Activated CD8-positive, alpha-beta T cell treated with anti-CD3 and anti-CD28 coated beads, Interleukin-2, amount 10 ng/mL, durations not matched to agents 7 days and 5 days (primary cell): ENCODE measurements around the gene PTPRC. TPM values are rescaled to one million over a fixed set of nuclear protein-coding genes. Genes with fewer than 3 reads are reported as not detected.

ENCODE experiments used
- ATAC-seq: fragments of 150-1000 bp; cut with Tn5 transposase; one replicate; pipeline ENCODE4 v1.10.0; 2021; ENCODE audit warnings: moderate library complexity
- CTCF ChIA-PET: fragments of 350-600 bp; sonication (Branson Sonifier 250); formaldehyde crosslinking; loops from one replicate; lab custom pipeline; 2021; ENCODE audit warnings: antibody characterized with exemption; lab: Charles Lee
- POLR2A ChIA-PET: fragments of 350-600 bp; sonication (Branson Sonifier 250); formaldehyde crosslinking; loops from one replicate; lab custom pipeline; 2021; ENCODE audit warnings: antibody characterized with exemption; lab: Charles Lee
- DNase-seq: peaks from one replicate; pipeline ENCODE4 v3.0.0-alpha.2; 2020
- H3K27ac Mint-ChIP-seq: one replicate; pipeline ENCODE4 v1.8.0; 2021; ENCODE audit warnings: mild to moderate bottlenecking, mixed read lengths
- H3K27me3 Mint-ChIP-seq: one replicate; pipeline ENCODE4 v1.8.0; 2021; ENCODE audit warnings: low read depth, mixed read lengths
- H3K36me3 Mint-ChIP-seq: one replicate; pipeline ENCODE4 v1.8.0; 2021; ENCODE audit warnings: low read depth, mixed read lengths
- H3K4me1 Mint-ChIP-seq: one replicate; pipeline ENCODE4 v1.8.0; 2021; ENCODE audit warnings: low read depth, mixed read lengths
- H3K4me3 Mint-ChIP-seq: one replicate; pipeline ENCODE4 v1.8.0; 2021; ENCODE audit warnings: mild to moderate bottlenecking, mixed read lengths
- H3K9me3 Mint-ChIP-seq: one replicate; pipeline ENCODE4 v1.8.0; 2022; ENCODE audit warnings: mixed read lengths; ENCODE audit not compliant: insufficient read depth
- total RNA-seq, 2 experiments: library from RNA; stranded (reverse); gene quantifications; one replicate each; pipeline ENCODE4 v1.2.3, GENCODE V29; 2021

Gene PTPRC
- total RNA-seq, 2 experiments from 2014 or later, result 604 to 619 TPM

DNA sequence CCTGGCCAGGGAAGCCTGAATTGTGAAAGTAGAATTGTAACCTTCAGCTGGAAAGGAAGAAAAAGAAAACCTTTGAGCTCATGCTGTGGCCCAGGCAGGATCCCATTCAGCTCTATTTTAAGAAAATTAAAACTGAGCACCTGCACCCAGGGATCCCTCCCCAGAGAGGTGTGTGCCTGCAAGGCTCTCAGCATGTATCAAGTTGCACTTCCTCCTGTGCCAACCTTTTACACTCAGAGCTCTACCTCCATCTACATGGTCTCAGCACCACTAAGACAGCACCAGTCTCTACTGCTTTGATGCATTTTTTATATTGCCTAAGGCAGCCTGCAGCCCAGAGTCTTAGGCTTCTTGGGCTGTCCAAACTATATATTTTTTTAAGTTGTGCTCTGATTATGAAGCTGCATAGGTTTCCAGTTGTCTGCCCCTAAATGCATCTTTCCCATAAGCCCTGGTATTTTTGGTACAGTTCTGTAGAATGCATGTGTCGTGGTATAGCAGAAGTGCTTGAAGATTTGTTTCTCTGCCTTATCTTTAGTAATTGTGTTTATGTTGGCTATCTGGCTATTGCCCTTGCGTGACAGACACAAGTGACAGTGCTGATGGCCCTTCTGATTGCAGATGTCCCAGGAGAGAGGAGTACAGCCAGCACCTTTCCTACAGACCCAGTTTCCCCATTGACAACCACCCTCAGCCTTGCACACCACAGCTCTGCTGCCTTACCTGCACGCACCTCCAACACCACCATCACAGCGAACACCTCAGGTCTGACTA is 63.1 kb downstream of the PTPRC start:
- Mint-ChIP-seq H3K27me3 (no peaks in the 10 kb centered on the region), H3K9me3 (no peaks in the 10 kb centered on the region), H3K36me3 (peaks cover 83% of the 10 kb centered on the region), H3K27ac (peak overlapping the region; percentile 13), H3K4me3 (no peak overlapping the region), H3K4me1 (peaks cover 70% of the 10 kb centered on the region)
- no peak for DNase-seq
- POLR2A ChIA-PET, result interaction anchor here (1.0 kb wide), 1 partner anchor 41 kb away, joined by 3 read pairs; no protein-coding TSS in a partner anchor
- peak; percentile 12 for ATAC-seq
- CTCF ChIA-PET, result interaction anchor here (1.0 to 1.7 kb wide), 7 partner anchors 16 to 542 kb away, joined by 3 to 5 read pairs (median 3); no protein-coding TSS in a partner anchor

DNA sequence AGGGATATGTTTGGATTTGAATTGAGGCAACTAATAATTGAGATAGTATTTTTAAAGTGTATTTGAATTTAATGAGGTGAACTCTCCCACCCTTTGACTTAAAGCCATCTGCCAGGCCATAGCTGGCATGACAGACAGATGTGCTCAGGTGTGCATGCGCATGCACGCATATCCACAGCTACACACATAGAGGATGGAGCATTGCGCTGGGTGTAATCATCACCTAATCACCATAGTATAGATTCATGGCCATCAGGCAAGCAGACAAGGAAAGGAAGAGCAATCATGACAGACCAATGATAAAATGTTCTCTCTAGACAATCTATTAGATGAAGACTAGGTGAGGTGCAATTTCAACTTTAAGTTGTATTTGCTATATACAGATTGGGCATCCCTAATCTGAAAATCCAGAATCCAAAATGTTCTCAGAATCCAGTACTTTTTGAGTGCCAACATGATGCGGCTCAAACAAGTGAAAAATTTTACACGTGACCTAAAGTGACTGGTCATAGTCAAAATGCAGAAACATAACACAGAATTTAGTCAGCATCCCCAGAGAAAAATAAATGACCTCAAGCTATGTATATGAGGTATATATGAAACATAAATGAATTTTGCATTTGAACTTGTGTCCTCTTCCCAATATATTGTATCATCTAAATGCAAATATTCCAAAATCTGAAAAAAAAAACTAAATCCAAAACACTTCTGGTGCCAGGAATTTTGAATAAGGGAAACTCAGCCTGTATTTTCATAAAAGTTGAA is 70.1 kb downstream of the PTPRC start:
- no peak overlapping the region for H3K4me3 Mint-ChIP-seq
- ChIA-PET CTCF (no interaction called here), POLR2A (no interaction called here)
- DNase-seq (no peak), ATAC-seq (no peak)
- no peaks in the 10 kb centered on the region for H3K9me3 Mint-ChIP-seq
- no peak overlapping the region for H3K27ac Mint-ChIP-seq
- peaks cover 81% of the 10 kb centered on the region for H3K36me3 Mint-ChIP-seq
- H3K4me1 Mint-ChIP-seq, result peaks cover 24% of the 10 kb centered on the region
- no peaks in the 10 kb centered on the region for H3K27me3 Mint-ChIP-seq

DNA sequence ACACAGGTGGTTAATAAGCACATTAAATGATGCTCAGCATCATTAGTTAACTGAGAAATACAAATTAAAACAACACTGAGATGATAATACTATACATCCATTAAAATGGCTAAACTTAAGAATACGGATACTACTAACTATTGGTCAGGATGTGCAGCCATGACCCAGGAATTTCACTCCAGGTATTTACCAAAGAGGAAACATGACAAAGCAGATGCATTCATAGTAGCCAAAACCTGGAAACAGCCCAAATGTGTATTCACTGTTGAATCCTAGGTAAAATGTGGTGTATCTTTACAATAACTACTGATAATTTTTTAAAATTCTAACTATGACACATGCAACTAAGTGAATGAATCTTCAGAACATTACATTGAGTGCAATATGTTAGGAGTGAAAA is 73.0 kb downstream of the PTPRC start:
- ATAC-seq (no peak), DNase-seq (no peak)
- H3K27me3 Mint-ChIP-seq, result no peaks in the 10 kb centered on the region
- POLR2A ChIA-PET, result no interaction called here
- no peaks in the 10 kb centered on the region for H3K9me3 Mint-ChIP-seq
- peaks cover 76% of the 10 kb centered on the region for H3K36me3 Mint-ChIP-seq
- no peak overlapping the region for H3K4me3 Mint-ChIP-seq
- peaks cover 14% of the 10 kb centered on the region for H3K4me1 Mint-ChIP-seq
- no peak overlapping the region for H3K27ac Mint-ChIP-seq
- CTCF ChIA-PET, result interaction anchor here (1.1 to 1.5 kb wide), 2 partner anchors 11 to 13 kb away, joined by 4 to 5 read pairs; no protein-coding TSS in a partner anchor

DNA sequence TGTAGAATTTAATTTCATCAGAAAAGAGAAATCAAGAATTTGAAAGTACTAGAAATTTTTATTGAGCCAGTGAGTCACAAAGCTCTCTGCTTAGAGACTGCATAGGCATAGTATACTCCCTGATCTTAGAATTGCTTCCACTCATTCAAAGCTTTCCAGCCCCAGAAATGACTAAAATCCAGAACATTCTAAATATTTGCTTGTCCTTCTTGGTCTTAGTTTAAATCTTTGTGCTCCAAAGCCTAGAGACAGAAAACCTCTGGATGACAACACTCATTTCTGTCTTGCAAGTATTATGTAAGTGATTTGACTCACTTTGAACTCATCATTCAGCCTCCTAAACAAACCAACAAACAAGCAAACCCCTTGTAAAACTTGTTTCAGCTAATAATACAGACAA is 74.2 kb downstream of the PTPRC start:
- Mint-ChIP-seq H3K27me3 (no peaks in the 10 kb centered on the region), H3K4me1 (peaks cover 13% of the 10 kb centered on the region), H3K36me3 (peaks cover 80% of the 10 kb centered on the region), H3K27ac (peak overlapping the region; percentile 18), H3K9me3 (no peaks in the 10 kb centered on the region), H3K4me3 (no peak overlapping the region)
- no peak for DNase-seq
- ChIA-PET POLR2A (interaction anchor here (0.6 kb wide), 1 partner anchor 9 kb away, joined by 3 read pairs; no protein-coding TSS in a partner anchor), CTCF (interaction anchor here (0.8 to 1.3 kb wide), 2 partner anchors 9 to 93 kb away, joined by 3 read pairs; no protein-coding TSS in a partner anchor)
- ATAC-seq, result no peak

GRCh38 chr1:198714271-198714670 is 75.4 kb downstream of the PTPRC start:
- Mint-ChIP-seq H3K36me3 (peaks cover 75% of the 10 kb centered on the region), H3K4me3 (no peak overlapping the region), H3K27me3 (no peaks in the 10 kb centered on the region), H3K27ac (no peak overlapping the region), H3K4me1 (peaks cover 7% of the 10 kb centered on the region), H3K9me3 (no peaks in the 10 kb centered on the region)
- ChIA-PET POLR2A (no interaction called here), CTCF (no interaction called here)
- DNase-seq (no peak), ATAC-seq (no peak)

- ChIA-PET CTCF (interaction anchor here (1.5 kb wide), 1 partner anchor 12 kb away, joined by 4 read pairs; no protein-coding TSS in a partner anchor), POLR2A (no interaction called here)
- Mint-ChIP-seq H3K9me3 (no peaks in the 10 kb centered on the region), H3K27me3 (no peaks in the 10 kb centered on the region), H3K4me1 (peaks cover 11% of the 10 kb centered on the region), H3K27ac (peak overlapping the region; percentile 20), H3K4me3 (no peak overlapping the region), H3K36me3 (peaks cover 79% of the 10 kb centered on the region)
- no peak for DNase-seq
- no peak for ATAC-seq
Observed at GRCh38 chr1:198716051-198716450, 77.2 kb downstream of the PTPRC start.

DNA sequence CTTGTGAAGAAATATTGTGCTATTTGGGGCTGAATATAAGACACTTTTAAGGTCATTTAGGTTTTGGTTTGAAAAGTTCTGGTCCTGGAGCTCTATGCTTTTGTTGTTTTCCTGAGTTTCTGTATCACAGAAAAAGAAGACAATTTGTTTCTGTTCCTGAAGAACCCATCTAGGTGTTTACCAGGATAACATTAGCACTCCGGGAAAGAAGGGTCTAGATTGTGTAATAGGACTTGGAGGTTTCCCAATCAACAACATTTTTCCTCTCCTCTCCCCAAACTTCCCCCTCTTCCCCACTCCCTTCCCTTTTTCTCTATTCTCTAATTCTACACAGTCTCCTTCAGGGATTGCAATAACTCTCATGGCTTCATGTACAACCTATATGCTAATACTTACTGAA is 78.7 kb downstream of the PTPRC start:
- CTCF ChIA-PET, result interaction anchor here (1.2 to 1.5 kb wide), 2 partner anchors 11 to 16 kb away, joined by 3 to 4 read pairs; no protein-coding TSS in a partner anchor

DNA sequence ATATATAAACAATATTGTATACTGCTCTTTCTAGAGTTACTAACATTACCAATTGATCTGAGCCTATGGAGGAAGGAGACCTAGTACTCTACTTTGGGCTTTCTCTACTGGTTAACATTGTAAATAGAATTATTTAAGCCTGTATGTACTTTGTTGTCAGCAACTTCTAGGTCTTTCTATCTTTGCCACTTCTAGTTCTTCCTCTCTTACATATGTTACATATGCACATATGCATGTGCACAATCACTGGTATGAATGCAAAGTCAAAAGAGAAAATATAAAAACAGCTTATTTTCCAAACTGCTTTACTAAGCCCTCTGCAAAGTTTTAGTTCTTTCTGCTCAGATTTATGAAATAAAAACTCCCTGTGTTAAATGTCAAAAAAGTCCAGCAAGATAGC is 84.3 kb downstream of the PTPRC start:
- no peak for DNase-seq
- Mint-ChIP-seq H3K4me1 (peaks cover 21% of the 10 kb centered on the region), H3K9me3 (no peaks in the 10 kb centered on the region), H3K36me3 (peaks cover 71% of the 10 kb centered on the region), H3K4me3 (no peak overlapping the region), H3K27ac (peak overlapping the region; percentile 20), H3K27me3 (no peaks in the 10 kb centered on the region)
- ChIA-PET POLR2A (interaction anchor here (1.3 kb wide), 1 partner anchor 18 kb away, joined by 3 read pairs; no protein-coding TSS in a partner anchor), CTCF (no interaction called here)
- no peak for ATAC-seq

More for the DNA sequence above, 78.7 kb downstream of the PTPRC start:
- Mint-ChIP-seq H3K9me3 (no peaks in the 10 kb centered on the region), H3K27ac (no peak overlapping the region), H3K4me1 (peaks cover 11% of the 10 kb centered on the region), H3K4me3 (no peak overlapping the region), H3K27me3 (no peaks in the 10 kb centered on the region), H3K36me3 (peaks cover 70% of the 10 kb centered on the region)
- ATAC-seq (no peak), DNase-seq (no peak)
- POLR2A ChIA-PET, result no interaction called here

- no peaks in the 10 kb centered on the region for H3K27me3 Mint-ChIP-seq
- peaks cover 71% of the 10 kb centered on the region for H3K36me3 Mint-ChIP-seq
- H3K4me3 Mint-ChIP-seq, result no peak overlapping the region
- ChIA-PET CTCF (no interaction called here), POLR2A (no interaction called here)
- ATAC-seq, result no peak
- H3K9me3 Mint-ChIP-seq, result no peaks in the 10 kb centered on the region
- H3K4me1 Mint-ChIP-seq, result peaks cover 25% of the 10 kb centered on the region
- no peak for DNase-seq
- peak overlapping the region; percentile 65 for H3K27ac Mint-ChIP-seq
Observed at GRCh38 chr1:198725090-198725489, 86.2 kb downstream of the PTPRC start.

DNA sequence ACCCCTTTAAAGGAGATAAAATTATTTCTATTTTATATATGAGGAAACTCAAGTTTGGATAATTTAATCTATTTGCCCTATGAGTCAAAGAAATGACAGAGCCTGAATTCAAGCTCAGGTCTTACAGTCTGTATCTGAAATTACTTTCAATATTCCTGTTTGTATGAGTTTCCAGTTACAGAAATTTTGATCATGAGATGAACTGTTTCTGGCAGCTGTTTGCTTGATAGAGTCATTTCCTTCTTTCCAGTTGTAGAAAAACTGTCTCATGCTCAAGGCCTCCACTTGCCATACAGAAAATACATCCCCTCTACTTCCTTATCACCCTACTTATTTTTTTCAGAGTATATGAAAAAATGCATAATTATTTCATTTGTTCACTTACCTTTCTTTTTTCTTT is 87.6 kb downstream of the PTPRC start:
- Mint-ChIP-seq H3K9me3 (no peaks in the 10 kb centered on the region), H3K27ac (no peak overlapping the region), H3K4me1 (peaks cover 29% of the 10 kb centered on the region), H3K4me3 (no peak overlapping the region), H3K36me3 (peaks cover 71% of the 10 kb centered on the region), H3K27me3 (no peaks in the 10 kb centered on the region)
- no peak for ATAC-seq
- POLR2A ChIA-PET, result no interaction called here
- CTCF ChIA-PET, result no interaction called here
- DNase-seq, result no peak

DNA sequence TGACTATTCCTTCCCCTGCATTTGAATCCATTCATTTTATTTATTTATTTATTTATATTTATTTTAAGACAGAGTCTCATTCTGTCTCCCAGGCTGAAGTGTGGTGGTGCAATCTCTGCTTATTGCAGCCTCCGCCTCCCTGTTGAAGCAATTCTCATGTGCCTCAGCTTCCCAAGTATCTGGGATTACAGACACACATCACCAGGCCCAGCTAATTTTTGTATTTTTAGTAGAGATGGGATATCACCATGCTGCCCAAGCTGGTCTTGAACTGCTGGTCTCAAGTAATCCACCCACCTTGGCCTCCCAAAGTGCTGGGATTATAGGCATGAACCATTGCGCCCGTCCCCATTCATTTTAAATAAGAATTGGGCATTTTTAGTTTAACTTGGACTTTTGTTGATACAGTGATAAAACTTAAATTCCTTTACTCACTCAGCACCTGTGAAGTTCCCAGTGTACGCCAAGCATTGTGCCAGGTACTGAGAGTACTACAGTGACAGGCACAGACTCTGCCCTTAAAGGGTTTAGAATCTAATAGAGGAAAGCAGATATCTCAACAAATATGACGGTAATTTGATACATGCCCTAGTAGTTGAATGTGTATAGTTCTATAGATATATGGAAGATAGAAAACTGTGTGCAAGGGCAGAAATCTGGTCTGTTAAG is 90.5 kb downstream of the PTPRC start:
- H3K27me3 Mint-ChIP-seq, result no peaks in the 10 kb centered on the region
- H3K9me3 Mint-ChIP-seq, result no peaks in the 10 kb centered on the region
- peak overlapping the region; percentile 74 for H3K27ac Mint-ChIP-seq
- ChIA-PET POLR2A (interaction anchor here (0.6 kb wide), 1 partner anchor 24 kb away, joined by 4 read pairs; no protein-coding TSS in a partner anchor), CTCF (interaction anchor here (1.0 kb wide), 1 partner anchor 11 kb away, joined by 3 read pairs; no protein-coding TSS in a partner anchor)
- H3K4me1 Mint-ChIP-seq, result peaks cover 42% of the 10 kb centered on the region
- peaks cover 81% of the 10 kb centered on the region for H3K36me3 Mint-ChIP-seq
- DNase-seq (no peak), ATAC-seq (no peak)
- H3K4me3 Mint-ChIP-seq, result no peak overlapping the region
